ENCODE data around the gene CCHCR1.

GRCh38 chr6:31203345-31203979 lies 45.9 kb upstream of the CCHCR1 start:
- TF ChIP-seq, protein P1, sequence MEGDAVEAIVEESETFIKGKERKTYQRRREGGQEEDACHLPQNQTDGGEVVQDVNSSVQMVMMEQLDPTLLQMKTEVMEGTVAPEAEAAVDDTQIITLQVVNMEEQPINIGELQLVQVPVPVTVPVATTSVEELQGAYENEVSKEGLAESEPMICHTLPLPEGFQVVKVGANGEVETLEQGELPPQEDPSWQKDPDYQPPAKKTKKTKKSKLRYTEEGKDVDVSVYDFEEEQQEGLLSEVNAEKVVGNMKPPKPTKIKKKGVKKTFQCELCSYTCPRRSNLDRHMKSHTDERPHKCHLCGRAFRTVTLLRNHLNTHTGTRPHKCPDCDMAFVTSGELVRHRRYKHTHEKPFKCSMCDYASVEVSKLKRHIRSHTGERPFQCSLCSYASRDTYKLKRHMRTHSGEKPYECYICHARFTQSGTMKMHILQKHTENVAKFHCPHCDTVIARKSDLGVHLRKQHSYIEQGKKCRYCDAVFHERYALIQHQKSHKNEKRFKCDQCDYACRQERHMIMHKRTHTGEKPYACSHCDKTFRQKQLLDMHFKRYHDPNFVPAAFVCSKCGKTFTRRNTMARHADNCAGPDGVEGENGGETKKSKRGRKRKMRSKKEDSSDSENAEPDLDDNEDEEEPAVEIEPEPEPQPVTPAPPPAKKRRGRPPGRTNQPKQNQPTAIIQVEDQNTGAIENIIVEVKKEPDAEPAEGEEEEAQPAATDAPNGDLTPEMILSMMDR (IDR thresholded peaks at IDR 0.05; ENCODE audit: insufficient read depth, low read length): no peak
- TF ChIP-seq POLR2AphosphoS5 (IDR thresholded peaks at IDR 0.05; ENCODE audit: low read depth) (no peak), GABPA (IDR thresholded peaks at IDR 0.05; ENCODE audit: low read depth) (no peak)
- TF ChIP-seq, protein P2, sequence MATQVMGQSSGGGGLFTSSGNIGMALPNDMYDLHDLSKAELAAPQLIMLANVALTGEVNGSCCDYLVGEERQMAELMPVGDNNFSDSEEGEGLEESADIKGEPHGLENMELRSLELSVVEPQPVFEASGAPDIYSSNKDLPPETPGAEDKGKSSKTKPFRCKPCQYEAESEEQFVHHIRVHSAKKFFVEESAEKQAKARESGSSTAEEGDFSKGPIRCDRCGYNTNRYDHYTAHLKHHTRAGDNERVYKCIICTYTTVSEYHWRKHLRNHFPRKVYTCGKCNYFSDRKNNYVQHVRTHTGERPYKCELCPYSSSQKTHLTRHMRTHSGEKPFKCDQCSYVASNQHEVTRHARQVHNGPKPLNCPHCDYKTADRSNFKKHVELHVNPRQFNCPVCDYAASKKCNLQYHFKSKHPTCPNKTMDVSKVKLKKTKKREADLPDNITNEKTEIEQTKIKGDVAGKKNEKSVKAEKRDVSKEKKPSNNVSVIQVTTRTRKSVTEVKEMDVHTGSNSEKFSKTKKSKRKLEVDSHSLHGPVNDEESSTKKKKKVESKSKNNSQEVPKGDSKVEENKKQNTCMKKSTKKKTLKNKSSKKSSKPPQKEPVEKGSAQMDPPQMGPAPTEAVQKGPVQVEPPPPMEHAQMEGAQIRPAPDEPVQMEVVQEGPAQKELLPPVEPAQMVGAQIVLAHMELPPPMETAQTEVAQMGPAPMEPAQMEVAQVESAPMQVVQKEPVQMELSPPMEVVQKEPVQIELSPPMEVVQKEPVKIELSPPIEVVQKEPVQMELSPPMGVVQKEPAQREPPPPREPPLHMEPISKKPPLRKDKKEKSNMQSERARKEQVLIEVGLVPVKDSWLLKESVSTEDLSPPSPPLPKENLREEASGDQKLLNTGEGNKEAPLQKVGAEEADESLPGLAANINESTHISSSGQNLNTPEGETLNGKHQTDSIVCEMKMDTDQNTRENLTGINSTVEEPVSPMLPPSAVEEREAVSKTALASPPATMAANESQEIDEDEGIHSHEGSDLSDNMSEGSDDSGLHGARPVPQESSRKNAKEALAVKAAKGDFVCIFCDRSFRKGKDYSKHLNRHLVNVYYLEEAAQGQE (IDR thresholded peaks at IDR 0.05; ENCODE audit: insufficient replicate concordance, low read depth): peak; percentile 40
